AG04449 (cell line): ENCODE results near the gene CAMK2B.

Experiments used
- CTCF ChIA-PET: fragments of 350-600 bp; formaldehyde crosslinking; extraction: SDS; loops from one replicate; lab custom pipeline; 2021; ENCODE audit warnings: antibody characterized with exemption; lab: Yijun Ruan, JAX
- POLR2A ChIA-PET: fragments of 400-600, 350-600 bp; formaldehyde crosslinking; extraction: SDS; loops from one replicate; lab custom pipeline; 2020; ENCODE audit warnings: antibody characterized with exemption, inconsistent platforms; lab: Yijun Ruan, JAX
- DNase-seq: peaks from one replicate; pipeline ENCODE4 v3.0.0-alpha.2; 2010; ENCODE audit warnings: low read depth, low spot score
- H3K4me3 ChIP-seq: 2 replicates; pipeline ENCODE4 v1.5.1; 2011; ENCODE audit warnings: low read depth, mild to moderate bottlenecking, control low read depth, low read length
- TF ChIP-seq, protein P1 (sequence below): IDR thresholded peaks from one replicate; pipeline ENCODE4 v1.5.1; 2011; ENCODE audit warnings: mild to moderate bottlenecking, moderate library complexity, low read length, control low read depth, inconsistent platforms; ENCODE audit not compliant: insufficient read depth; ENCODE audit errors: missing control alignments

The CAMK2B gene

DNA sequence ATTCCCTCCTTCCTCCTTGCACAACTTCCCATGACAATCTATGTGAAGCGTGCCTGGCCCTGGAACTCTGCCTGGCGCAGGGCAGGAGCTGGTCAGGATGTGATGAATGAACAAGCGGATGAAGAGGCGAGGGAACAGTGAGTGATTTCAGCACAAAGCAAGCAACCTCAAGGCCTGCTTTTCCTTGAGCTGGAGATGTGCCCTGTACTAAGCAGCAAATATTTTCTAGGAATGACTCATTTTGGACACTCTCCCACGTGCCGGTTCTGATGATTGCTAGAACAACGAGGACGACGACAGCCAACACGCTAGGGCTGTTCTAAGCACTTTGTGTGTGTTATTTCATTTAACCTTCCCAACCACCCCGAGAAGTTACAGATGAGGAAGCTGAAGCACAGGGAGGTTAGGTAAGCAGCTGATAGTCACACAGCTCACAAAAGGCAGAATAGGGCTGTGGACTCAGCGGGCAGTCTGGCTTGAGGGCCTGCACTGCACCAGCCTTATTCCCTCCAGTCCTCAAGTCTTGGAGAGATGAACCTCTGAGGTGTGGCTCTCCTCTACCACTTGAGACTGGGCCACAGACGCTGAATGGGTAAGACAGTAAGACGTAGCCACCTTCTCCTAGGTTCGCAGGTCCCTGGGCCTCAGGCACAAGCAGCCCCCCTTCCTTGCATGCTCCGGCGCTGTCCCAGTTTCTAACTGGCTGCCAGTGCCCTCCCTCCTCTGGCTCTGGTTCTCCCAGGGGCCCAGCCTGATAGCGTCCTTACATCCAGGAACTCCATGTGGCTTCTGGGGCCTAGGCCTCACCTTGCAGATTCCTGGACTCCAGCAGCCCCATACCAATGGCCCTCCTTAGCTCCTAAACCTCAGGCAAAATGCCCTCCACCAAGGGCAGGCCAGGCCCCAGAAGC is 65.6 kb downstream of the CAMK2B start:
- H3K4me3 ChIP-seq, result no peak overlapping the region
- POLR2A ChIA-PET, result interaction anchor here (1.5 kb wide), 1 partner anchor 8 kb away, joined by 6 read pairs; no protein-coding TSS in a partner anchor
- peak; percentile 75 for DNase-seq
- CTCF ChIA-PET, result interaction anchor here (0.6 to 5.2 kb wide), 6 partner anchors 12 to 138 kb away, joined by 3 to 40 read pairs (median 3); no protein-coding TSS in a partner anchor
- TF ChIP-seq, protein P1, sequence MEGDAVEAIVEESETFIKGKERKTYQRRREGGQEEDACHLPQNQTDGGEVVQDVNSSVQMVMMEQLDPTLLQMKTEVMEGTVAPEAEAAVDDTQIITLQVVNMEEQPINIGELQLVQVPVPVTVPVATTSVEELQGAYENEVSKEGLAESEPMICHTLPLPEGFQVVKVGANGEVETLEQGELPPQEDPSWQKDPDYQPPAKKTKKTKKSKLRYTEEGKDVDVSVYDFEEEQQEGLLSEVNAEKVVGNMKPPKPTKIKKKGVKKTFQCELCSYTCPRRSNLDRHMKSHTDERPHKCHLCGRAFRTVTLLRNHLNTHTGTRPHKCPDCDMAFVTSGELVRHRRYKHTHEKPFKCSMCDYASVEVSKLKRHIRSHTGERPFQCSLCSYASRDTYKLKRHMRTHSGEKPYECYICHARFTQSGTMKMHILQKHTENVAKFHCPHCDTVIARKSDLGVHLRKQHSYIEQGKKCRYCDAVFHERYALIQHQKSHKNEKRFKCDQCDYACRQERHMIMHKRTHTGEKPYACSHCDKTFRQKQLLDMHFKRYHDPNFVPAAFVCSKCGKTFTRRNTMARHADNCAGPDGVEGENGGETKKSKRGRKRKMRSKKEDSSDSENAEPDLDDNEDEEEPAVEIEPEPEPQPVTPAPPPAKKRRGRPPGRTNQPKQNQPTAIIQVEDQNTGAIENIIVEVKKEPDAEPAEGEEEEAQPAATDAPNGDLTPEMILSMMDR, result no peak

DNA sequence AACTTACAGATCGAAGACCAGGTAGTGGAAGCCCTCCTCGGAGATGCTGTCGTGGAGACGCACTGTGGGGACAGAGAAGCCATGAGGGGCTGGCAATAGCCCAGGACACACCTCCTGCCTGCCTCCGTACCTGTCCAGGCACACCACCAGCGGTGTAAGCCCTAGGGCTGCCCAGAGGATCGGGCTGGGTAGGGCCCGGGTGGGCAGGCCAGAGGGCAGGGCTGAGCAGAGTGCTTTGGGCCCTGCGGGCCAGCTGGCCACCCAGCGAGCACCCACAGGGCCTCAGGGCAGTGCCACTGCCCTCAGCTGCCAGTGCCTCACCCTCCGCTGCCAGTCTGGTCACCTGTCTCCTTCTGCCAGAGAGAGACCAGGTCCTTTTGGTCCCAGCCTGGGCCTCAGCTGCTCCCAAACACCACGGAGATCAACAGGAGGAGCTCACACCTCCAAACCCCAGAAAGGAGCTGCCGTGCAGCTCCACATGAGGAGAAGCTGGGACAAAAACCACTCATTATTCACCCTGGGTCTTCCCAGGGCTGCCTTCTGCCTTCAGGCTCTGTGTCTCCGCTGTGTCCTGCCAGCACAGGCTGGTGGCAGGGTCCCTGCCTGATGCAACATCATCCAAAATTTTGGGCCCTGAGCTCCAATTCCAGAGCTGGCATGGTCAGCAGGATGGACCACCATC is 66.4 kb downstream of the CAMK2B start:
- no peak for DNase-seq
- CTCF ChIA-PET, result interaction anchor here (0.6 to 5.2 kb wide), 8 partner anchors 11 to 138 kb away, joined by 3 to 40 read pairs (median 3); no protein-coding TSS in a partner anchor
- H3K4me3 ChIP-seq, result no peak overlapping the region
- POLR2A ChIA-PET, result interaction anchor here (0.6 to 1.5 kb wide), 2 partner anchors 9 to 660 kb away, joined by 3 to 6 read pairs; no protein-coding TSS in a partner anchor
- TF ChIP-seq, protein P1, result no peak

DNA sequence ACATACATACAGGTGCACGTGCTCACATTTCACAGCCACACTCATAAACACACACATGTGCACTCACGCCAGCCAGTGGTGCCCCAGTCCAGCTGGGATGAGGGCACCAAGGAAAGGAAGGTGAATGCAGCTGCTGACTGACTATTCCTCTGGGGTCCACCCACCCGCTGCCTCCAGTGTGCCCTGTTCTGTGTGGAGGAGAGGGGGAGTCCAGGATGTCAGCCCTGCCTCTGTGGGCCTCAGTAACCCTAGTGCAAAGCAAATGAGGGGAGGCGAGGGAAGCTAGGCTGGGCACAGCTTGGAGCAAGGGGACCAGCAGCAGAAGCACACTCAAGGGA is 67.0 kb downstream of the CAMK2B start:
- no peak for DNase-seq
- H3K4me3 ChIP-seq, result no peak overlapping the region
- CTCF ChIA-PET, result interaction anchor here (0.9 to 5.2 kb wide), 5 partner anchors 15 to 306 kb away, joined by 3 to 40 read pairs (median 3); no protein-coding TSS in a partner anchor
- TF ChIP-seq, protein P1, result no peak
- POLR2A ChIA-PET, result interaction anchor here (0.6 kb wide), 2 partner anchors 21 to 660 kb away, joined by 3 read pairs; no protein-coding TSS in a partner anchor

DNA sequence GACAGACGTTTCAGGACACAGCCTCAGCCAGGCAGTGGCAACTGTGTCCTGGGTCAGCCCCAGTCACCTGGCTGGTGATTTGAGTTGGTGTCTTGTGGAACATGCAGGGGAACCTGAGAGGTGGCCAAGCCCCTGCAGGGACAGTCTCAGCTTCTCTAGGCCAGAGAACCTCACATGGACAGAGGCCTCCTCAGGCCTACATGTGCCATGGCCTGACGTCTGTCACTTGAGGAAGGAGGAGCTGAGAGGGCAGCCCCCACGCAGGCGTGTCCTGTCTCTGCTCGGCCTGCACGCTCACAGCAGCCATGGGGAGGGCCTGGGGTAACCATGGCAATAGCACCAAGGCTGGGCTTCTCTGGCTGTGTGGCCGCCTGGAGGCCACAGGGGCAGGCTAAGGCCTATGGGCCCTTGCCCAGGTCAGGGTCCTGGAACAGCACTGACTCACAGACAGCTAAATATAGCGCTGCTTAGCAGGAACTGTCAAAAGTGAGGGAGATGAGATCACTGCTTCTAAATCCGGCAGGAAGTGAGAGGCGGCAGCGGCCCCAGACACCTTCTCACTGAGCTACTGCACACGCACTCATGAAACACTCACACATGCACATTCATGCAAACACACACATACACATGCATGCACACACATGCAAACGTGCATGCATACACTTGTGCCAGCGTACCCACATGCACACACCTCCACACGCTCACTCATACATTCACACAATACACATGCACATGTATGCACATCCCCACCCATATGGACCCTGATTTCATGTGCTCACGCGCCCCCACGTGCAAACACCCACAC is 67.6 kb downstream of the CAMK2B start:
- peak; percentile 49 for DNase-seq
- no peak overlapping the region for H3K4me3 ChIP-seq
- POLR2A ChIA-PET, result interaction anchor here (0.6 kb wide), 1 partner anchor 21 kb away, joined by 3 read pairs; no protein-coding TSS in a partner anchor
- TF ChIP-seq, protein P1, result no peak
- CTCF ChIA-PET, result interaction anchor here (0.9 to 5.2 kb wide), 4 partner anchors 15 to 307 kb away, joined by 3 to 40 read pairs (median 4); no protein-coding TSS in a partner anchor

DNA sequence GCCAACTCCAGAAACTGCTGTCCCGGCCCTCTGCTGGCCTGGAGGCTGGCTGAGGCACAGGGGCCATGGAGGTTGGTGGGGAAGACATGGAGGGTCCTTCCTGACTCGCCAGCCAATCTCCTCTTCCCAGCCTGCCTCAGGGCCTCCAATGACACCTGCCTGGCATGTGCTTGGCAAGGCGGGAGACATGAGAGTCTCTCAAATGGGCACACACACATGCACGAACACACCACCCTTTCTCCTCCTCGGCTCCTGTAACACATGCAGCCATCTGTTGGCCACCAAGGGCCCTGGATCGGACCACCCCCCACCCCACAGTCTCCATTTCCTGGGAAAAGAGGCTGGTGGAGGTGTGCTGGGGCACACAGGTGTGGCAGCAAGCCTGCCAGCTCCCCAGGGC is 68.2 kb downstream of the CAMK2B start:
- ChIA-PET POLR2A (interaction anchor here (0.5 kb wide), 1 partner anchor 322 kb away, joined by 3 read pairs; no protein-coding TSS in a partner anchor), CTCF (interaction anchor here (5.2 kb wide), 1 partner anchor 14 kb away, joined by 40 read pairs; no protein-coding TSS in a partner anchor)
- no peak overlapping the region for H3K4me3 ChIP-seq
- DNase-seq, result no peak
- TF ChIP-seq, protein P1, result no peak
